ENCODE data around the gene SLC35F3.

SLC35F3 gene

GRCh38 chr1:234007684-234008083 is 103.2 kb downstream of the SLC35F3 start:
- no peak overlapping the region for H2BK120ac ChIP-seq (ENCODE audit: low read depth, low read length)
- no peak overlapping the region for H2BK12ac ChIP-seq (ENCODE audit: low read length)
- H3K9me3 ChIP-seq (replicated peaks in 1 of 2; ENCODE audit: control insufficient read depth in 2 of 2, insufficient read depth in 1 of 2, low read depth in 1 of 2, low read length in 2 of 2), result no peaks in the 10 kb centered on the region
- no peak overlapping the region for H4K8ac ChIP-seq (ENCODE audit: low read depth, low read length)
- no peak overlapping the region for H3K4ac ChIP-seq (ENCODE audit: low read length)
- no peak overlapping the region for H3K14ac ChIP-seq (ENCODE audit: low read length)
- H2BK5ac ChIP-seq (ENCODE audit: low read length), result no peak overlapping the region
- WGBS, 2 donors (ENCODE audit: extremely low coverage in 2 of 2, insufficient read length in 2 of 2, insufficient replicate concordance in 1 of 2), result no CpG with 5 or more reads among the region's 1 CpG
- no peaks in the 10 kb centered on the region for H3K27me3 ChIP-seq (ENCODE audit: control insufficient read depth in 3 of 3, insufficient read depth in 3 of 3, low read depth in 1 of 3, low read length in 3 of 3)
- no peak overlapping the region for H2AK5ac ChIP-seq (ENCODE audit: low read depth, low read length)
- no peak overlapping the region for H3K18ac ChIP-seq (ENCODE audit: low read length)
- H3K9ac ChIP-seq (ENCODE audit: low read depth, low read length, poor library complexity), result no peak overlapping the region
- no peak for DNase-seq (ENCODE audit: low spot score)
- no peak overlapping the region for H3K27ac ChIP-seq (replicated peaks; ENCODE audit: low read length)
- no peak overlapping the region for H2BK15ac ChIP-seq (ENCODE audit: low read length)
- no peak overlapping the region for H2AFZ ChIP-seq (ENCODE audit: low read length)
- no peaks in the 10 kb centered on the region for H3K36me3 ChIP-seq (replicated peaks in 1 of 2; ENCODE audit: control insufficient read depth in 2 of 2, insufficient read depth in 2 of 2, low read length in 2 of 2)
- no peaks in the 10 kb centered on the region for H3K79me1 ChIP-seq (ENCODE audit: low read depth, low read length)
- no peak overlapping the region for H4K91ac ChIP-seq (ENCODE audit: low read depth, low read length, poor library complexity)
- H3K4me1 ChIP-seq (ENCODE audit: control insufficient read depth in 2 of 2, insufficient read depth in 1 of 2, low read depth in 1 of 2, low read length in 2 of 2), result no peaks in the 10 kb centered on the region
- H3K4me2 ChIP-seq (ENCODE audit: insufficient read depth, low read length, poor library complexity, severe bottlenecking), result no peak overlapping the region
- H3K23ac ChIP-seq (ENCODE audit: low read depth, low read length, poor library complexity), result no peak overlapping the region
- H3K4me3 ChIP-seq (ENCODE audit: low read length in 2 of 2), result no peak overlapping the region

- no peaks in the 10 kb centered on the region for H3K36me3 ChIP-seq (replicated peaks in 1 of 2; ENCODE audit: control insufficient read depth in 2 of 2, insufficient read depth in 2 of 2, low read length in 2 of 2)
- H3K14ac ChIP-seq (ENCODE audit: low read length), result no peak overlapping the region
- H3K23ac ChIP-seq (ENCODE audit: low read depth, low read length, poor library complexity), result no peak overlapping the region
- H2AFZ ChIP-seq (ENCODE audit: low read length), result no peak overlapping the region
- no peak overlapping the region for H2BK120ac ChIP-seq (ENCODE audit: low read depth, low read length)
- H3K4me3 ChIP-seq (ENCODE audit: low read length in 2 of 2), result no peak overlapping the region
- DNase-seq (ENCODE audit: low spot score), result no peak
- no peak overlapping the region for H2BK5ac ChIP-seq (ENCODE audit: low read length)
- no peak overlapping the region for H4K8ac ChIP-seq (ENCODE audit: low read depth, low read length)
- no peak overlapping the region for H3K27ac ChIP-seq (replicated peaks; ENCODE audit: low read length)
- no peak overlapping the region for H2BK15ac ChIP-seq (ENCODE audit: low read length)
- H3K27me3 ChIP-seq (ENCODE audit: control insufficient read depth in 3 of 3, insufficient read depth in 3 of 3, low read depth in 1 of 3, low read length in 3 of 3), result no peaks in the 10 kb centered on the region
- no peak overlapping the region for H3K9ac ChIP-seq (ENCODE audit: low read depth, low read length, poor library complexity)
- H3K18ac ChIP-seq (ENCODE audit: low read length), result no peak overlapping the region
- H3K79me1 ChIP-seq (ENCODE audit: low read depth, low read length), result no peaks in the 10 kb centered on the region
- H2BK12ac ChIP-seq (ENCODE audit: low read length), result no peak overlapping the region
- no peak overlapping the region for H3K4me2 ChIP-seq (ENCODE audit: insufficient read depth, low read length, poor library complexity, severe bottlenecking)
- H3K9me3 ChIP-seq (replicated peaks in 1 of 2; ENCODE audit: control insufficient read depth in 2 of 2, insufficient read depth in 1 of 2, low read depth in 1 of 2, low read length in 2 of 2), result no peaks in the 10 kb centered on the region
- no peaks in the 10 kb centered on the region for H3K4me1 ChIP-seq (ENCODE audit: control insufficient read depth in 2 of 2, insufficient read depth in 1 of 2, low read depth in 1 of 2, low read length in 2 of 2)
- H3K4ac ChIP-seq (ENCODE audit: low read length), result no peak overlapping the region
- no peak overlapping the region for H4K91ac ChIP-seq (ENCODE audit: low read depth, low read length, poor library complexity)
- no peak overlapping the region for H2AK5ac ChIP-seq (ENCODE audit: low read depth, low read length)
These were observed 104.1 kb downstream of the SLC35F3 start for GRCh38 chr1:234008591-234008990.

GRCh38 chr1:234009668-234010067 is 105.2 kb downstream of the SLC35F3 start:
- Histone ChIP-seq H4K91ac (ENCODE audit: low read depth, low read length, poor library complexity) (no peak overlapping the region), H2BK15ac (ENCODE audit: low read length) (no peak overlapping the region), H3K4ac (ENCODE audit: low read length) (no peak overlapping the region), H3K23ac (ENCODE audit: low read depth, low read length, poor library complexity) (no peak overlapping the region), H3K27ac (replicated peaks; ENCODE audit: low read length) (no peak overlapping the region), H3K18ac (ENCODE audit: low read length) (no peak overlapping the region), H2BK5ac (ENCODE audit: low read length) (no peak overlapping the region), H2BK120ac (ENCODE audit: low read depth, low read length) (no peak overlapping the region), H3K27me3 (ENCODE audit: control insufficient read depth in 3 of 3, insufficient read depth in 3 of 3, low read depth in 1 of 3, low read length in 3 of 3) (no peaks in the 10 kb centered on the region), H3K4me1 (ENCODE audit: control insufficient read depth in 2 of 2, insufficient read depth in 1 of 2, low read depth in 1 of 2, low read length in 2 of 2) (no peaks in the 10 kb centered on the region), H4K8ac (ENCODE audit: low read depth, low read length) (no peak overlapping the region), H2AFZ (ENCODE audit: low read length) (no peak overlapping the region), H3K4me2 (ENCODE audit: insufficient read depth, low read length, poor library complexity, severe bottlenecking) (no peak overlapping the region), H3K36me3 (replicated peaks in 1 of 2; ENCODE audit: control insufficient read depth in 2 of 2, insufficient read depth in 2 of 2, low read length in 2 of 2) (no peaks in the 10 kb centered on the region), H3K9me3 (replicated peaks in 1 of 2; ENCODE audit: control insufficient read depth in 2 of 2, insufficient read depth in 1 of 2, low read depth in 1 of 2, low read length in 2 of 2) (no peaks in the 10 kb centered on the region), H3K79me1 (ENCODE audit: low read depth, low read length) (no peaks in the 10 kb centered on the region), H3K9ac (ENCODE audit: low read depth, low read length, poor library complexity) (no peak overlapping the region), H3K4me3 (ENCODE audit: low read length in 2 of 2) (no peak overlapping the region), H3K14ac (ENCODE audit: low read length) (no peak overlapping the region), H2AK5ac (ENCODE audit: low read depth, low read length) (no peak overlapping the region), H2BK12ac (ENCODE audit: low read length) (no peak overlapping the region)
- DNase-seq (ENCODE audit: low spot score), result no peak
- WGBS, 2 donors (ENCODE audit: extremely low coverage in 2 of 2, insufficient read length in 2 of 2, insufficient replicate concordance in 1 of 2), result no CpG with 5 or more reads among the region's 1 CpG

GRCh38 chr1:234014208-234014607 is 109.7 kb downstream of the SLC35F3 start:
- H2BK5ac ChIP-seq (ENCODE audit: low read length), result no peak overlapping the region
- no peaks in the 10 kb centered on the region for H3K36me3 ChIP-seq (replicated peaks in 1 of 2; ENCODE audit: control insufficient read depth in 2 of 2, insufficient read depth in 2 of 2, low read length in 2 of 2)
- no peaks in the 10 kb centered on the region for H3K27me3 ChIP-seq (ENCODE audit: control insufficient read depth in 3 of 3, insufficient read depth in 3 of 3, low read depth in 1 of 3, low read length in 3 of 3)
- H3K79me1 ChIP-seq (ENCODE audit: low read depth, low read length), result no peaks in the 10 kb centered on the region
- H3K4me3 ChIP-seq (ENCODE audit: low read length in 2 of 2), result no peak overlapping the region
- no CpG with 5 or more reads among the region's 3 CpGs for WGBS, 2 donors (ENCODE audit: extremely low coverage in 2 of 2, insufficient read length in 2 of 2, insufficient replicate concordance in 1 of 2)
- no peak overlapping the region for H3K23ac ChIP-seq (ENCODE audit: low read depth, low read length, poor library complexity)
- no peak overlapping the region for H2BK12ac ChIP-seq (ENCODE audit: low read length)
- H2BK120ac ChIP-seq (ENCODE audit: low read depth, low read length), result no peak overlapping the region
- DNase-seq (ENCODE audit: low spot score), result no peak
- no peak overlapping the region for H3K14ac ChIP-seq (ENCODE audit: low read length)
- H3K9me3 ChIP-seq (replicated peaks in 1 of 2; ENCODE audit: control insufficient read depth in 2 of 2, insufficient read depth in 1 of 2, low read depth in 1 of 2, low read length in 2 of 2), result no peaks in the 10 kb centered on the region
- no peak overlapping the region for H2AK5ac ChIP-seq (ENCODE audit: low read depth, low read length)
- H4K8ac ChIP-seq (ENCODE audit: low read depth, low read length), result no peak overlapping the region
- no peak overlapping the region for H2AFZ ChIP-seq (ENCODE audit: low read length)
- no peak overlapping the region for H3K9ac ChIP-seq (ENCODE audit: low read depth, low read length, poor library complexity)
- no peak overlapping the region for H3K18ac ChIP-seq (ENCODE audit: low read length)
- no peak overlapping the region for H3K27ac ChIP-seq (replicated peaks; ENCODE audit: low read length)
- no peak overlapping the region for H3K4ac ChIP-seq (ENCODE audit: low read length)
- no peak overlapping the region for H2BK15ac ChIP-seq (ENCODE audit: low read length)
- no peaks in the 10 kb centered on the region for H3K4me1 ChIP-seq (ENCODE audit: control insufficient read depth in 2 of 2, insufficient read depth in 1 of 2, low read depth in 1 of 2, low read length in 2 of 2)
- H3K4me2 ChIP-seq (ENCODE audit: insufficient read depth, low read length, poor library complexity, severe bottlenecking), result no peak overlapping the region
- H4K91ac ChIP-seq (ENCODE audit: low read depth, low read length, poor library complexity), result no peak overlapping the region

Data from neuronal stem cell (in vitro differentiated cells).